KMS-11 (cell line): Measurements from ENCODE around the gene GATA2.

Source experiments
- H2AFZ ChIP-seq: fragments of 200-600 bp; sonication (generic); 2 replicates; pipeline ENCODE4 v1.6.1; 2016; ENCODE audit warnings: antibody characterized with exemption, mixed run types, low read depth
- H3K27ac ChIP-seq: fragments of 200-600 bp; sonication (generic); 2 replicates; pipeline ENCODE4 v1.6.1; 2016; ENCODE audit warnings: mild to moderate bottlenecking, mixed run types
- H3K27me3 ChIP-seq: fragments of 200-600 bp; sonication (generic); 2 replicates; pipeline ENCODE4 v1.6.1; 2017; ENCODE audit warnings: mild to moderate bottlenecking, low read depth, mixed run types, moderate library complexity; ENCODE audit not compliant: insufficient read depth
- H3K36me3 ChIP-seq: fragments of 200-600 bp; sonication (generic); 2 replicates; pipeline ENCODE4 v1.6.1; 2017; ENCODE audit warnings: mild to moderate bottlenecking, mixed run types; ENCODE audit not compliant: insufficient read depth
- H3K4me1 ChIP-seq: fragments of 200-600 bp; sonication (generic); 2 replicates; pipeline ENCODE4 v1.6.1; 2016; ENCODE audit warnings: mild to moderate bottlenecking, low read depth, mixed run types; ENCODE audit not compliant: poor library complexity, severe bottlenecking
- H3K4me2 ChIP-seq: fragments of 200-600 bp; sonication (generic); 2 replicates; pipeline ENCODE4 v1.7.0; 2016; ENCODE audit warnings: mild to moderate bottlenecking, mixed run types
- H3K4me3 ChIP-seq: fragments of 200-600 bp; sonication (generic); IDR thresholded peaks from 2 replicates; pipeline ENCODE4 v1.6.1; 2017; ENCODE audit warnings: low read depth, low read length, mixed read lengths; ENCODE audit not compliant: insufficient read depth
- H3K79me2 ChIP-seq: fragments of 200-600 bp; sonication (generic); 2 replicates; pipeline ENCODE4 v1.6.1; 2016; ENCODE audit warnings: low read depth, mixed run types; ENCODE audit not compliant: insufficient read depth
- H3K9ac ChIP-seq: fragments of 200-600 bp; sonication (generic); 2 replicates; pipeline ENCODE4 v1.6.1; 2016; ENCODE audit warnings: mild to moderate bottlenecking, mixed run types
- H4K20me1 ChIP-seq: fragments of 200-600 bp; sonication (generic); 2 replicates; pipeline ENCODE4 v1.6.1; 2016; ENCODE audit warnings: mild to moderate bottlenecking, mixed run types; ENCODE audit not compliant: insufficient read depth
- TF ChIP-seq, protein P1 (sequence below): fragments of 200-600 bp; sonication (generic); conservative IDR thresholded peaks from 2 replicates; pipeline ENCODE4 v1.6.1; 2017; ENCODE audit warnings: low read depth, mild to moderate bottlenecking, antibody characterized with exemption, low read length, moderate library complexity, mixed read lengths

The GATA2 gene

DNA sequence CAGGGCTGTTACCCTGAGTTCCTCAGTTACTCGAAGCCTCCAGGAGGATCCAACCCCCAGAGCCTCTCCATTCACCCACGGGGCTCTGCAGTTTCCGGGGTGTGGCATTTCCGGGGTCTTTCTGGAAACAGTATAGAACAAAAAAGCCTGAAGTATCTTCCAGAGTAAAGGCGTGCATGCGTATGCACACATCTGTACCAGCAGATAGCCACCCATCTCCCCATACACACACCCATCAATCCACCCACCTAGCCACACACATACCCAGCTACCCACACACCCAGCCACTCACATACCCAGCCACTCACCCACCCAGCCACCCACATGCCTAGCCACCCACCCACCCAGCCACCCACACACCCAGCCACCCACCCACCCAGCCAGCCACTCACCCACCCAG is 23.4 kb downstream of the GATA2 start:
- Histone ChIP-seq H4K20me1 (no peaks in the 10 kb centered on the region), H3K79me2 (no peaks in the 10 kb centered on the region), H3K4me3 (no peak overlapping the region), H3K4me2 (no peak overlapping the region), H3K27me3 (peaks cover 66% of the 10 kb centered on the region), H2AFZ (no peak overlapping the region), H3K9ac (no peak overlapping the region), H3K27ac (no peak overlapping the region), H3K4me1 (no peaks in the 10 kb centered on the region), H3K36me3 (no peaks in the 10 kb centered on the region)
- TF ChIP-seq, protein P1, sequence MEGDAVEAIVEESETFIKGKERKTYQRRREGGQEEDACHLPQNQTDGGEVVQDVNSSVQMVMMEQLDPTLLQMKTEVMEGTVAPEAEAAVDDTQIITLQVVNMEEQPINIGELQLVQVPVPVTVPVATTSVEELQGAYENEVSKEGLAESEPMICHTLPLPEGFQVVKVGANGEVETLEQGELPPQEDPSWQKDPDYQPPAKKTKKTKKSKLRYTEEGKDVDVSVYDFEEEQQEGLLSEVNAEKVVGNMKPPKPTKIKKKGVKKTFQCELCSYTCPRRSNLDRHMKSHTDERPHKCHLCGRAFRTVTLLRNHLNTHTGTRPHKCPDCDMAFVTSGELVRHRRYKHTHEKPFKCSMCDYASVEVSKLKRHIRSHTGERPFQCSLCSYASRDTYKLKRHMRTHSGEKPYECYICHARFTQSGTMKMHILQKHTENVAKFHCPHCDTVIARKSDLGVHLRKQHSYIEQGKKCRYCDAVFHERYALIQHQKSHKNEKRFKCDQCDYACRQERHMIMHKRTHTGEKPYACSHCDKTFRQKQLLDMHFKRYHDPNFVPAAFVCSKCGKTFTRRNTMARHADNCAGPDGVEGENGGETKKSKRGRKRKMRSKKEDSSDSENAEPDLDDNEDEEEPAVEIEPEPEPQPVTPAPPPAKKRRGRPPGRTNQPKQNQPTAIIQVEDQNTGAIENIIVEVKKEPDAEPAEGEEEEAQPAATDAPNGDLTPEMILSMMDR, result no peak

DNA sequence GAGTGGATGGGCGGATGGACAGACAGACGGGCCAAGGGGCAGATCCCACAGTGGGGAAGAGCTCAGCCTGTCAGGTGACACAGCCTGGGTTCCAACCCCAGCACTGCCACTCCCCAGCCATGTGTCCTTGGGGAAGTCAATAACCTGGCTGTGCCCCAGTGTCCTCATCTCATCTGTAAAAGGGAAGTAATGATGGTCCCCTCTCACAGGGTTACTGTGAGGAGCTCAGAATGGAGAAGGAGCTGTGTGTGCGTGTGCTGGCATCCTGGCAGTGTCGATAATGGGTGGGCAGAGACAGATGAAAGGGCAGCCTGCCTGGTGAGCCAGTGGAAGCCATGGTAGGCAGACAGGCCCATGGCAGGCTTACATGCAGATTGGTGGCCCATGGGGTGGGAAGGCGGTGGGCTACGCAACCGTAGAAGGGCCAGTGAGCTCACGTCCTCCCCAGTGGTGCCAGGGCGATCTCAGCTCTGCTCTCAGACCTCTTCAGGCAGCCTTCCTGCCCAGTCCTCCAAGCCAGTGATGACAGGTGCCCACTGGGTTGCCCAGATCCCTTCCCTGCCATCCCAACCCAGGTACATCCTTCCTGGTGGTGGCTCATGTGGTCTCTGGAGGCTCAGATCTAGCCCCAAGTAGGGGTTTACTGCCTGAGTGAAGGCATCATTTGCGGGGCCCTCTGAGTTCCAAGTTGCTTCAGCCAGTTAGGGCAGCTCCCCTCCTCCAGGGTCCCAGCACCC is 24.0 kb downstream of the GATA2 start:
- Histone ChIP-seq H3K4me3 (no peak overlapping the region), H2AFZ (no peak overlapping the region), H3K4me1 (no peaks in the 10 kb centered on the region), H3K4me2 (no peak overlapping the region), H3K27me3 (peaks cover 65% of the 10 kb centered on the region), H3K9ac (no peak overlapping the region), H3K27ac (no peak overlapping the region), H3K79me2 (no peaks in the 10 kb centered on the region), H4K20me1 (no peaks in the 10 kb centered on the region), H3K36me3 (no peaks in the 10 kb centered on the region)
- TF ChIP-seq, protein P1, result no peak

DNA sequence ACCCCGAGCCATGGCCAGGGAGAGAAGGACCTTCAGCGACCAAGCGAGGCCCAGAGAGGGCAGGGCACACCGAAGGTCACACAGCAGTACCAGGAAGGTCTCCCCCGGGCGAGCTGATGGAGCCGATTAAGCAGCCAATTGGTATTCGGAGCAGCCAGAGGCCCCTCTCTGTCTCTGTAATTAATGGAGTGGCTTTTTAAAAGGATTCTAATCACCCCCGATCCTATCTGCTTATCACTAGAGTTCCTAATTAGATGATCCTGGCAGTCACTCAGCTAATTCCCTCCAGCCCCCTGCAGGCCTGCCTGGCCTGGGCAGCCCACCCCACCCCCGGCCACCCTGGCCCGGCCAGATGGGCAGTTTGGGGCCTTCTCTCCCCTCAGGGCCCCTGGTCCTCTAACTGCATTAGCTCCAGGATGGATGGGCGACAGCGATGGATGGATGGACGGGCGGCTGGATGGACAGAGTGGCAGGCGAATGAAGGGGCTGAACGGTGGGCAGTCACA is 24.7 kb downstream of the GATA2 start:
- no peak overlapping the region for H2AFZ ChIP-seq
- TF ChIP-seq, protein P1, result no peak
- H3K4me2 ChIP-seq, result no peak overlapping the region
- no peaks in the 10 kb centered on the region for H3K79me2 ChIP-seq
- H3K4me1 ChIP-seq, result no peaks in the 10 kb centered on the region
- H3K9ac ChIP-seq, result no peak overlapping the region
- H3K4me3 ChIP-seq, result no peak overlapping the region
- H4K20me1 ChIP-seq, result no peaks in the 10 kb centered on the region
- peaks cover 69% of the 10 kb centered on the region for H3K27me3 ChIP-seq
- H3K27ac ChIP-seq, result no peak overlapping the region
- no peaks in the 10 kb centered on the region for H3K36me3 ChIP-seq

DNA sequence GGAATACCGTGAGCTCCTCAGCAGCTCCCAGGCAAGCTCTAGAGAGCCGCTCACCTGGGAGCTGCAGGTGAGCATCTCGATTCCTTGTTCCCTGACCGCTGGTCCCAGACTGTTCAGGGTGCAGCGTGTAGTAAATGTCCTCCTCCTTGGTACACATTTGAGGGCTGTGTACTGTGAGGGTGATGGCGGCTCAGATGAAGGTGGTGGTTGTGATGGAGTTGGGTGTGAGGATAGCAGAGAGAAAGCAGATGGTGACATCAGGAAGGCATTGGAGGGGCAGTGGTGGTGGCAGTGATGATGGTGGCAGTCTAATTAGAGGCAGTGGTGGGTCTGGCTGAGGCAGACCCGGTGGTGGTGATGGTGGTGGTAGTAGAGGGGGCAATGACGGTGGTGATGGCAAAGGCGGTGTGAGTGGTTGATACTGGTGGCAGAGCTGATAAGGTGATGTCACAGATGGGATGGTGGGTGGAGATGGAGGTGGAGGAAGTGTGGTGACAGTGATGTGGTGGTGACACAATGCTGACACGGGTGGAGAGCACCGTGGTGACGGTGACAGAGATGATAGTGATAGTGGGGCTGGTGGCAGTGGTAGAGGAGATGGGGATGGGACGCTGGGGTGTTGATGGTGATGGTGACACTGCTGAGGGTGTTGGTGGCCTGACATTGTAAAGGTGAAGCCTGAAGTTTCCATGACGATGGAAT is 26.0 kb downstream of the GATA2 start, which contains the start of gene DNAJB8:
Gene DNAJB8, minus strand, starts transcription at position 51 of the 702 bp plus-strand sequence. CDS start 3,645 bp downstream, outside the sequence.
- no peaks in the 10 kb centered on the region for H3K4me1 ChIP-seq
- H3K9ac ChIP-seq, result no peak within 1 kb of the TSS
- H3K27ac ChIP-seq, result no peak within 1 kb of the TSS
- no peak within 1 kb of the TSS for H2AFZ ChIP-seq
- TF ChIP-seq, protein P1, result no peak
- H3K36me3 ChIP-seq, result no peaks in the 10 kb centered on the region
- H3K79me2 ChIP-seq, result no peaks in the 10 kb centered on the region
- no peak within 1 kb of the TSS for H3K4me3 ChIP-seq
- H3K27me3 ChIP-seq, result peaks cover 83% of the 10 kb centered on the region
- no peak within 1 kb of the TSS for H3K4me2 ChIP-seq
- H4K20me1 ChIP-seq, result no peaks in the 10 kb centered on the region
